CD4-positive, alpha-beta memory T cell (primary cell): Measurements from ENCODE around the gene SLC6A7. TPM values are rescaled to one million over a fixed set of nuclear protein-coding genes. Genes with fewer than 3 reads are reported as not detected.

Source experiments
- CTCF ChIA-PET: fragments of 350-600 bp; sonication (Branson Sonifier 250); formaldehyde crosslinking; loops from one replicate; lab custom pipeline; 2021; ENCODE audit warnings: inconsistent platforms; ENCODE audit not compliant: partially characterized antibody; lab: Charles Lee
- POLR2A ChIA-PET: fragments of 350-600 bp; sonication (Branson Sonifier 250); formaldehyde crosslinking; loops from one replicate; lab custom pipeline; 2021; ENCODE audit not compliant: partially characterized antibody; lab: Charles Lee
- DNase-seq, 5 donors: peaks; one replicate each; pipeline versions ENCODE4 v3.0.0 to v3.0.0-alpha.2; 2020 to 2022; ENCODE audit warnings: mixed read lengths in 1 of 5
- H3K27ac ChIP-seq: one replicate; pipeline ENCODE4 v1.7.0; 2013; ENCODE audit warnings: low read depth, low read length
- H3K27me3 ChIP-seq: 2 replicates; pipeline ENCODE4 v1.7.0; 2013; ENCODE audit warnings: mild to moderate bottlenecking, low read length, moderate library complexity; ENCODE audit not compliant: insufficient read depth
- H3K36me3 ChIP-seq: 2 replicates; pipeline ENCODE4 v1.7.0; 2013; ENCODE audit warnings: mild to moderate bottlenecking, low read length, moderate library complexity; ENCODE audit not compliant: insufficient read depth
- H3K4me1 ChIP-seq: 2 replicates; pipeline ENCODE4 v1.7.0; 2013; ENCODE audit warnings: mild to moderate bottlenecking, low read length, moderate library complexity; ENCODE audit not compliant: insufficient read depth
- H3K4me3 ChIP-seq, 2 donors: one replicate each; pipeline ENCODE4 v1.7.0; 2013; ENCODE audit warnings: low read length in 2 of 2, mild to moderate bottlenecking in 1 of 2
- H3K9me3 ChIP-seq, 2 donors: one replicate each; pipeline ENCODE4 v1.7.0; 2013; ENCODE audit warnings: low read length in 2 of 2, control low read depth in 1 of 2; ENCODE audit not compliant: control insufficient read depth in 1 of 2
- H3K27ac Mint-ChIP-seq, 7 donors: one replicate each; pipeline ENCODE4 v1.8.0; 2020 to 2021; ENCODE audit warnings: mixed read lengths in 7 of 7, mild to moderate bottlenecking in 6 of 7, inconsistent platforms in 3 of 7, moderate library complexity in 3 of 7
- H3K27me3 Mint-ChIP-seq, 2 donors: one replicate each; pipeline ENCODE4 v1.8.0; 2020 to 2021; ENCODE audit warnings: mixed read lengths in 2 of 2
- H3K36me3 Mint-ChIP-seq, 2 donors: one replicate each; pipeline ENCODE4 v1.8.0; 2020 to 2021; ENCODE audit warnings: mixed read lengths in 2 of 2, inconsistent platforms in 1 of 2, mild to moderate bottlenecking in 1 of 2
- H3K4me1 Mint-ChIP-seq, 4 donors: one replicate each; pipeline ENCODE4 v1.8.0; 2020 to 2021; ENCODE audit warnings: mixed read lengths in 4 of 4, mild to moderate bottlenecking in 1 of 4
- H3K4me3 Mint-ChIP-seq, 8 donors: one replicate each; pipeline ENCODE4 v1.8.0; 2020 to 2021; ENCODE audit warnings: mixed read lengths in 8 of 8, mild to moderate bottlenecking in 7 of 8, moderate library complexity in 6 of 8, inconsistent platforms in 3 of 8
- H3K9me3 Mint-ChIP-seq, 8 donors: one replicate each; pipeline ENCODE4 v1.8.0; 2020 to 2021; ENCODE audit warnings: mixed read lengths in 8 of 8, mild to moderate bottlenecking in 5 of 8, inconsistent platforms in 3 of 8, moderate library complexity in 1 of 8
- intact Hi-C: fragments of 100-400 bp; cut with micrococcal nuclease; formaldehyde crosslinking; loops from one replicate; pipeline ENCODE4 v1.15.1; 2023
- polyA plus RNA-seq, 2 donors: library from polyadenylated mRNA; unstranded; fragments of 300-500 nt; fragmentation: Illumina TruSeq; gene quantifications; one replicate each; pipeline ENCODE4 v1.2.3, GENCODE V29; 2021
- total RNA-seq, 2 experiments: library from RNA; stranded (reverse); gene quantifications; one replicate each; pipeline ENCODE4 v1.2.3, GENCODE V29; 2021

The SLC6A7 gene
- total and polyA plus RNA-seq, 4 experiments from 2014 or later: not detected

GRCh38 chr5:150255659-150256409, 66.0 kb downstream of the SLC6A7 start:
- H3K9me3 Mint-ChIP-seq: no peaks in the 10 kb centered on the region
- H3K36me3 Mint-ChIP-seq: no peaks in the 10 kb centered on the region
- Histone ChIP-seq H3K4me3 (no peak overlapping the region), H3K27me3 (no peaks in the 10 kb centered on the region), H3K27ac (no peak overlapping the region), H3K4me1 (no peaks in the 10 kb centered on the region), H3K36me3 (no peaks in the 10 kb centered on the region), H3K9me3 (no peaks in the 10 kb centered on the region)
- no peak overlapping the region for H3K27ac Mint-ChIP-seq
- POLR2A ChIA-PET: no interaction called here
- intact Hi-C loops: no loop called here
- H3K4me1 Mint-ChIP-seq: no peaks in the 10 kb centered on the region
- no peak overlapping the region for H3K4me3 Mint-ChIP-seq
- peaks cover 2 to 3% of the 10 kb centered on the region in 2 donors for H3K27me3 Mint-ChIP-seq
- CTCF ChIA-PET: no interaction called here
- no peak for DNase-seq

GRCh38 chr5:150256410-150257064, 66.7 kb downstream of the SLC6A7 start:
- no peak overlapping the region for H3K4me3 Mint-ChIP-seq
- ChIA-PET POLR2A (no interaction called here), CTCF (no interaction called here)
- H3K4me1 Mint-ChIP-seq: no peaks in the 10 kb centered on the region
- intact Hi-C loops: no loop called here
- H3K27me3 Mint-ChIP-seq: peaks cover under 1 to 2% of the 10 kb centered on the region in 2 donors
- Histone ChIP-seq H3K27ac (no peak overlapping the region), H3K9me3 (no peaks in the 10 kb centered on the region), H3K27me3 (no peaks in the 10 kb centered on the region), H3K4me1 (no peaks in the 10 kb centered on the region), H3K36me3 (no peaks in the 10 kb centered on the region), H3K4me3 (no peak overlapping the region)
- DNase-seq: no peak
- no peaks in the 10 kb centered on the region for H3K36me3 Mint-ChIP-seq
- H3K27ac Mint-ChIP-seq: no peak overlapping the region
- H3K9me3 Mint-ChIP-seq: no peaks in the 10 kb centered on the region

- CTCF ChIA-PET: no interaction called here
- Histone ChIP-seq H3K27me3 (no peaks in the 10 kb centered on the region), H3K4me3 (no peak overlapping the region), H3K9me3 (no peaks in the 10 kb centered on the region), H3K4me1 (no peaks in the 10 kb centered on the region), H3K27ac (no peak overlapping the region), H3K36me3 (no peaks in the 10 kb centered on the region)
- no peak overlapping the region for H3K27ac Mint-ChIP-seq
- no peak overlapping the region for H3K4me3 Mint-ChIP-seq
- intact Hi-C loops: no loop called here
- no peaks in the 10 kb centered on the region for H3K9me3 Mint-ChIP-seq
- POLR2A ChIA-PET: no interaction called here
- H3K4me1 Mint-ChIP-seq: no peaks in the 10 kb centered on the region
- no peaks in the 10 kb centered on the region for H3K36me3 Mint-ChIP-seq
- no peak for DNase-seq
- peaks cover 0 to 2% of the 10 kb centered on the region in 2 donors for H3K27me3 Mint-ChIP-seq
These were observed 67.6 kb downstream of the SLC6A7 start for GRCh38 chr5:150257424-150257823.

GRCh38 chr5:150258130-150258529, 68.3 kb downstream of the SLC6A7 start:
- ChIA-PET POLR2A (no interaction called here), CTCF (no interaction called here)
- Histone ChIP-seq H3K27me3 (no peaks in the 10 kb centered on the region), H3K4me3 (no peak overlapping the region), H3K4me1 (no peaks in the 10 kb centered on the region), H3K9me3 (no peaks in the 10 kb centered on the region), H3K27ac (no peak overlapping the region), H3K36me3 (no peaks in the 10 kb centered on the region)
- Mint-ChIP-seq H3K27me3 (peaks cover 0 to 2% of the 10 kb centered on the region in 2 donors), H3K36me3 (no peaks in the 10 kb centered on the region), H3K27ac (no peak overlapping the region), H3K9me3 (no peaks in the 10 kb centered on the region), H3K4me1 (no peaks in the 10 kb centered on the region), H3K4me3 (no peak overlapping the region)
- no peak for DNase-seq
- intact Hi-C loops: no loop called here

Other genes with a start within 250 kb of the SLC6A7 start
- gene PDE6A, start 245.3 kb upstream of the SLC6A7 start, total RNA-seq: not detected
- gene PDE6A, start 245.3 kb upstream of the SLC6A7 start, polyA plus RNA-seq: not detected
- gene SLC26A2, start 229.3 kb upstream of the SLC6A7 start, total RNA-seq: 10 to 100 TPM; 14.2 to 14.3 TPM
- gene SLC26A2, start 229.3 kb upstream of the SLC6A7 start, polyA plus RNA-seq: 1 to 10 TPM; 1.4 to 4.0 TPM
- gene TIGD6, start 189.4 kb upstream of the SLC6A7 start, total RNA-seq: 1 to 10 TPM; 5.8 to 6.8 TPM
- 1 to 10 TPM; 1.3 TPM for gene TIGD6, start 189.4 kb upstream of the SLC6A7 start, polyA plus RNA-seq
- gene HMGXB3, start 189.3 kb upstream of the SLC6A7 start, total RNA-seq: 10 to 100 TPM; 35.3 to 35.4 TPM
- 10 to 100 TPM in 1 of 2 donors, 1 to 10 TPM in 1; 8.5 to 14.6 TPM for gene HMGXB3, start 189.3 kb upstream of the SLC6A7 start, polyA plus RNA-seq
- 1 to 10 TPM; 2.4 to 2.9 TPM for gene CSF1R, start 103.5 kb upstream of the SLC6A7 start, total RNA-seq
- under 1 TPM; 0.04 to 0.23 TPM for gene CSF1R, start 103.5 kb upstream of the SLC6A7 start, polyA plus RNA-seq
- not detected for gene PDGFRB, start 34.2 kb upstream of the SLC6A7 start, total RNA-seq
- gene PDGFRB, start 34.2 kb upstream of the SLC6A7 start, polyA plus RNA-seq: not detected
- not detected for gene CDX1, start 23.3 kb upstream of the SLC6A7 start, total RNA-seq
- not detected for gene CDX1, start 23.3 kb upstream of the SLC6A7 start, polyA plus RNA-seq
- not detected for gene CAMK2A, start 99.7 kb downstream of the SLC6A7 start, total RNA-seq
- gene CAMK2A, start 99.7 kb downstream of the SLC6A7 start, polyA plus RNA-seq: not detected
- gene ARSI, start 112.8 kb downstream of the SLC6A7 start, total RNA-seq: not detected
- gene ARSI, start 112.8 kb downstream of the SLC6A7 start, polyA plus RNA-seq: not detected
- 10 to 100 TPM; 53.8 to 59.9 TPM for gene TCOF1, start 167.6 kb downstream of the SLC6A7 start, total RNA-seq
- 10 to 100 TPM in 1 of 2 donors, under 1 TPM in 1; 0.21 to 30.8 TPM for gene TCOF1, start 167.6 kb downstream of the SLC6A7 start, polyA plus RNA-seq
- gene CD74, start 222.8 kb downstream of the SLC6A7 start, total RNA-seq: 100 to 1,000 TPM; 178 to 181 TPM
- gene CD74, start 222.8 kb downstream of the SLC6A7 start, polyA plus RNA-seq: 100 to 1,000 TPM; 295 to 703 TPM